GM18502 (cell line): ENCODE measurements around the gene PPFIBP2.

Source experiments
- ATAC-seq: cut with Tn5 transposase; IDR thresholded peaks from one replicate; pipeline ENCODE4 v1.9.1; 2021; ENCODE audit warnings: mild to moderate bottlenecking; ENCODE audit not compliant: unreplicated experiment, poor library complexity

Gene PPFIBP2

DNA sequence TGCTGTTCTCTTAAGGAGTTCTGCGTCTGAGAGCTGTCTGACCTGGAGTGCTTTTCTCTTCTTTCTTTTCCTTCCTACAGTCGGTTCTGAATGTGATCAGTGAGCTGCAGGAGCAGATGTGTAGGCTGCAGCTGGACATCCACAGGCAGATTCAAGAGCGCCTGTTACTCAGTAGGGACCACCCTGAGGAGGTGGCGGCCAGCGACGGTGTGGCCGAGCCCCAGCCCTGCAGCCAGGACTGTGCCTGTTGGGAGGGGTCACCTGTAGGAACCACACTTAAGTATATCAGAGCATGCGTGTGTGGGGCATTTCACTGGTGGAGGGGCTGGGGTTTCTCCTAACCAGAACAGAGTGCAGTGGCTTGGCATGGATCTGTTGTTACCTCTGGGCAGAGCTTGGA, 103.2 kb downstream of the PPFIBP2 start:
- ATAC-seq = no peak

DNA sequence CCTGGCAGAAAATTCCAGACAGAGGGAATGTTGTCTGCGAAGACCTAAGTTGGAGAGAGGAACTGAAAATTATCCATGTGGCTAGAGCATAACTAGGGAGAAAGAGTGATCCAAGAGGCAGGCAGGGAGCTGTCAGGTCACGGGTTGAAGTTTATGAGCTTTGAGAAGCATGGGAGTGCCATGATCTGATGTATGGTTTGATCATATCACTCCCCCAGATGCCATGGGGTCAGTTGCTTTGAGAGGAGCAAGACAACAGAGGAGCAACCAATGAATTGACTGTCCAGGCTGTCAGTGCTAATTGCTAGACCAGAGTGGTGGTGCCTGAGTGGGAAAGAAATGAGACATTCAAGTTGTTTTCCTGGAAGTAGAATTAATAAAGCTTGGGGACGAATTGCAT, 105.5 kb downstream of the PPFIBP2 start:
- ATAC-seq = no peak

DNA sequence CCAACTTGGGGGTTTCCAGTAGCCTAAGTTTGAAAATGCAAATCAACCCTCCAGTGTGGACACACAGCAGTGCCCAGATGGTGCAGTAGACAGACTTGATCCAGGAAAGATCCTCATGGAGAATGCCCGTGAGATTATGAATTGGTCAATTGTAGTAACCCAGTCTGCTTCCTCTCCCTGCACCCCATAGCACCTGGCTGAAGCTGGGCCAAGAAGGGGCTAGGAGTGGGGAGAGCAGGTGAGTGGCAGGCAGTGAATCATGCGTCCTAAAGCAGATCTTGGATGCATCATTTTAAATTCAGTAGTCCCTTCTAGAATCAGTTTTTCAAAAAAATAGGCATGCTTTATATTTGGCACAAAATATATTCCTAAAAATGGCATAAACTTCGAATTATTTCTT, 107.3 kb downstream of the PPFIBP2 start:
- no peak for ATAC-seq

DNA sequence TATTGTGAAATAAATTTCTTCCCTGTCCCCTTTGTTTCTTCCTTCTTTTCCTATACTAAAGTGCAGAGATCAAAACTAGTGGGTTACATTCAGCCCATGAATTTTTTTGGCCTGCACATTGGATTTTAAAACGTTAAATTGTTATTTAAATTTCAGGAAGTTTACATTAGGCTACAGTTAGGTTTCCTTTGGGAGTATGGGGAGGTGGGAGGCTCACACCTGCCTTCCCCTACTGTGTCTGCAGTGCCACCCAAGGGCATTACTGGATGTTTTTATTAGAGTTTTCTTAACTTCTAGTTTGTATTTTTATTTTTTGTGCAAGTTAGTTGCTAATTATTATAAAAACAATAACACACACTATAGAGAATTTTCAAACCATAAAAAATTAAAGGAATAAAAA, 107.8 kb downstream of the PPFIBP2 start:
- no peak for ATAC-seq

DNA sequence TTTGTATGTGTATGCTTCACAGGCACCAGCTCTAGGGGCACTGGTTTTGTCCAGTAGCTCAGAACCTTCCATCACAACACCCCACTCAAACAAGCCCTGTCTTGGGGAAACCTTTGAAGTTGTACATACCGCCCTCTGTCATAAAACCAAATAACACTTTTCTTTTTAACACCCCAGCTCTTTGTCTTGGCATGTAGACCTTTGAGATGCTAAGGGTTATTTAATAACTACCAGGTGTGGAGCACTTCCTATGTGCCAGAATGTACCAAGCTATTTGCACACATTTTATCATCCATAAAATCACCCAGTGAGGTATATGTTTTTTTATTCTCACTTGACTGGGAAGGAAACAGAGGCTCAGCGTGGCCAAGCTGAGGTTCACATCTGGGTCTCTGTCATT, 108.9 kb downstream of the PPFIBP2 start:
- no peak for ATAC-seq

DNA sequence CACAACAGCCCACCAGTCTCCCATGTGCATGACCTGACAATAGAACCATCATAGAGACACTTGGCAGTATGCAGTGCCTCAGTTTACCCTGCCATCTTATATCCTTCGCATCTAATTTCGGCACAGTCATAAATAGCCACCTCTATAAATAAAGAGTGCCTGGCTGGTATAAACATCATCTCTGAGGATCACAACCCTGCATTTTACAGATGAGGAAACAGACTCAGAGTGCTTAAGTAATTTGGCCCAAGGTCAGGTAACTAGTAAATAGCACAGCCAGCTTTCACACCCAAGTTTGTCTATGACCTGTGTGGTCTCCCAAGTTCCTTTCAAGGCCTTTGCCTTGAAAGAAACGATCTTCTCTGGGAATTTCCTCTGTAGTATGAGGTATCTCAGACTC, 114.9 kb downstream of the PPFIBP2 start:
- no peak for ATAC-seq

DNA sequence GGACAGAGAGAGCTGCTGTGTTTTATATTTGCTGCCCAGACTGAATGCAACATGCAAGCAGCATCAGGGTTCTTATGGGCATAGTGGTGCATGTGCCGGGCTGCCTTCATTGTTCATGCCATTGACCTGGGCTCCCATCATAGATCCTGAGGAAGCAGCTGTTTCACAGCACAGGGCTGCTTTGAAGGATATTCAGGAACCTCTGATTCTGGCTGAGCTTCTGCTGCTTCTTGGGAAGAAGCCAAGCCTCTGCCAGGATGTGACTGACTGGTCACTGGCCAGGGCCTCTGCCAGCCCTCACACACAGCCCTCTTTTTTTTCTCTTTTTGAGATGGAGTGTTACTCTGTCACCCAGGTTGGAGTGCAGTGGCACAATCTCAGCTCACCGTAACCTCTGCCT, 116.2 kb downstream of the PPFIBP2 start:
- no peak for ATAC-seq

DNA sequence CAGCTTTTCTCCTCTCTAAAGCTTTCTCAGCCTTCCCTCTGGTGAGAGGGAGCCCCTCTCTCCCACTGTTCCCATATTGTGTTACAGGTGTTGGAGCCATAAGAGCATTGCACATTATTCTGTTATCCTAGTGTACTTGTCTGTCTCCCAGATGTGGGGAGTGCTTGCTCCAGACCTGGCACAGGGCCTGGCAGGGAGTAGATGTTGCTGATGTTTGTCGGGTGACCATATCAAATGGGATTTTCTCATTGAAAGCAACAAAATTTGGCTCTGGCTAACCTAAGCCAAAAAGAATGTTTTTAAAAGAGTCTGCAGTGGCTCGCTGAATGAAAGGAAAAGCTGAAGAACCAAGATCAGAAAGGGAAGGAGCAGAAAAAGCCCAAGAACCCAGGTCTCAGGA, 118.4 kb downstream of the PPFIBP2 start:
- ATAC-seq = no peak

DNA sequence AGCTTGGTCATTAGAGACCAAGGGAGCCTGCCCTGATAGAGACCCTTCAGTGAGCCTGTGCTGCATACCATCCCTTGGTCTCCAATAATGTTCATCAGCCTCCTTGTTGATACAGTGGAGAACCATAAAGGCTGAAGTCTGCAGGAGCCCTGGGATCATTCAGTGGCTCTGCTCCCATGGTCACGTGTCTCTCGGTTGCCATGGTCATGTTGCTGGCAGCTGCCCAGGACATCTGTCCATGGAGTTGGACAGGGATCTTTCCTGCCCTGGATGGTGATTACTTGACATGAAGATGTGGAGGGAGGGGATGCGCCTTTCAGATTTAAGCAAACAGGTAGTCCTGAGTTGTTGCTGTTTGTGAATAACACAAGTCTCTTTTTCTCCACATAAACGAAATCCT, 121.3 kb downstream of the PPFIBP2 start:
- no peak for ATAC-seq

DNA sequence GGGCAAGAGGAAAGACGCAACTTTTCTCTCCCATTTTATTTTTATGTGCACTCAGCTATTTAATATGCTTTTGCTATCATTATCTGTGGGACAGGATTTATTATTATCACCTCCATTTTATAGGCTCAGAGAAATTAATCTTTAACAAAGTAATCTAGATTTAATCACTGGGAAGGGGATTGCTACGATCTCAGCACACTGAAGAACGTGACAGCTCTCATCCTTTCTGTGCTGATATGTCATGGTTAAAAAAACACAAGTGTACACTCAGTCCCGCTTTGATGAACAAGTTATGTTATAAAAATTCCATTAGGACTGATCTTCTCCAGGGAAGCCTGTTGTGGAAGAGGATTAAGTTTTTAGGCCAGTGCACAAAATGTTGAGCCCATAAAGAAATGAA, 121.9 kb downstream of the PPFIBP2 start:
- ATAC-seq = no peak

DNA sequence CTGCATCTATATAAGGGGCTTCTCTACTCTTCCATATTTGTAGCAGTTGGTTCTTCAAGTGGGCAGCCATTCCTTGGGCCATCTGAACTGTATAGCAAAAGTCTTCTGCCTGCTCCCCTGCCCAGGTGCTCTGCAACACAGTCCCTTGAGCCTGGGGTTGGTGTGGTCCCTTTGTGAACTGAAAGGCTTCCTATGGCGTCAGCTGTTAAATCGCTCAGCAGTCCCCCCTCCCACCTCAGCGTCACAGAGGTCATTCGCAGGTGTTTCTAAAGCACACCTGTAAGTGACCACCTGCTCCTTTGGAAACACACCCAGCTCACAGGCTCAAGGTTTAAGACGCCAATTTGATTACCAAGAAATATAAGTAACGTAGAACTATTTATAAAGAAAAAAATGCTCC, 122.6 kb downstream of the PPFIBP2 start:
- ATAC-seq = no peak

DNA sequence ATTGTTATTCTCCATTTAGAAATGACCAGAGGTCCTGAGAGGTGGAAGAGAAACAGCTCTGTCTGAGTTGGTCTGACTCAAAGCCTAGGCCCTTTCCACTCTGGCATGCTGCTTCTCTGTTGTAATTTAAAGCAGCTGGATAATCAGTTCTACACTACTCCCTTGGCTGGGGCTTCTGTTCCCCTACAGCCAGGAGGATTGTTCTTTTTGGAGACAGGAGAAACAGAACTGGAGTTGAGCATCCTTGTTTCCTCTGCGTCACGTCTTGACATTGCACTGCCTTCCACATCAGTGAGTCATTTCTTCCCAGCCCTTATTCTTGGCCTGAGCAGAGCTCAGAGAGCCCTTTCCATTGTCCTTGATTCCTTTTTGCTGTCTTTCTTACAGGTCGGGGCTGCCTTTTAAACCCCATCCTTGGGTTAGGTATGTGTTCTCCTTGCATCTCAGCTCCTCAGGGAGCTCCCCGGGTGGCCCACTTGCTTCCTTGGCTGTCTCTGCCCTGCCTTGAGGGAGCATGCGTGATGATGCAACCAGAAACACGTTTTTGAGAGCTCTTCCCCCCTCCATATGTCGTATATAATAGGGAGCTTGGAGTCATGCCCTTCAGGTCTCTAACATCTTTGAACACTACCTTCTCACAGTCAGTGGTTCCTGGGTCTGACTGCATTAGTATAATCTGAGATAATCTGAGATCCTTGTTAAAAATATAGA, 123.8 kb downstream of the PPFIBP2 start:
- ATAC-seq = no peak

DNA sequence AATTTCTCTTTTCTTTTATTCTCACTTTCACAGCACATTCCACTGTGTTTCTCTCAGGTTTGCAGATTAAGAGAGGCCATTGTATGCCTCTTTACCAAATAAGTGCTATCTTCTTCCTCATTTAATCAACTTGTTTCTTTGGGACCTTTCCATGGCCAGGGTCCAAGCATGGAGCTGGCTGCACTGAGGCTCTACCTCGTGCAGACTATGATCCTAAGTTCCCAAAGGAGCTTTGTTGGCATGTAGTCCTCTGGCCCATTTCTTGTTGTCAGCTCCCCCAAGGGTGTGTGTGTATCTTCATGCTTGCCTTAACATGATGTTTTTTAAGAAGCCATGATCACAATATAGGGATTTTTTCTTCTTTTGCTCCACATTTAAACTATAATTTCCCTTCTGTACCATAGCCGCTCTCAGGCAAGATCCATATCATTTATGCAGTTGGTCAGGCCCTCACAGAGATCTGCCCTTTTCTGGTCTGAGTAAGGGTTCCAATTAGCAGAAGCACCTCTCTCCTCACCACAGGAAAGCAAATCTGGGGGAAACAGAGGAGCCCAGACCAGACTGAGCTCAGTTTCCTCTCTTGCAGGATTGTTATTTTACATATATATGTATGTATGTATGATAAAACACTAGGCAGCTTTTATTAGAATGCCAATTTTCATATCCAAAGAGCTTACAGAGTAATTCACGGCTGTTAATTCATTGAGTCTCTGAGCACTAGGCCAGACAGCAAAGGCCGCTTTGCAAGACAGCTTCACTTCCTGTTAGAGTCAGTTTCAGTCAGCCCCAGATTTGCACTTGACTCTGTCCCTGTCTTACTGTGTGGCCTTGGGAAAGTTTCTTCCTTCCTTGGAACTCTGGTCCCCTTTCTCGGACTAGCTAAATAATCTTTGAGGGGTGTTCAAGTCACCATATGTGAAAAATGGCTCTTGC, 125.2 kb downstream of the PPFIBP2 start:
- ATAC-seq = peak; percentile 81

DNA sequence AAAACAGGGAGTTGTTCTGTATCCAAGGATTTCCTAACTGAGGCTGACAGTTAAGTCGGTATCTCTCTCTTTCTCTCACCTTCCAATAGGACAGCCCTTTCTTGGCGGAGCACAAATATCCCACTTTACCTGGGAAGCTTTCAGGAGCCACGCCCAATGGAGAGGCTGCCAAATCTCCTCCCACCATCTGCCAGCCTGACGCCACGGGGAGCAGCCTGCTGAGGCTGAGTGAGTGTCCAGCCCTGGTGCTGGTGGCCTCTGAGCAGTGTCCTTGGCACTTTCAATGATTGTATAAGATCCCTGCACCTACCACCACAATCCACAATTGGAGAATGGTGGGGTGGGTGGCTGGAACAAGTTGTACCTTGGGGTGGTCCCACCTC, 125.8 kb downstream of the PPFIBP2 start:
- no peak for ATAC-seq

DNA sequence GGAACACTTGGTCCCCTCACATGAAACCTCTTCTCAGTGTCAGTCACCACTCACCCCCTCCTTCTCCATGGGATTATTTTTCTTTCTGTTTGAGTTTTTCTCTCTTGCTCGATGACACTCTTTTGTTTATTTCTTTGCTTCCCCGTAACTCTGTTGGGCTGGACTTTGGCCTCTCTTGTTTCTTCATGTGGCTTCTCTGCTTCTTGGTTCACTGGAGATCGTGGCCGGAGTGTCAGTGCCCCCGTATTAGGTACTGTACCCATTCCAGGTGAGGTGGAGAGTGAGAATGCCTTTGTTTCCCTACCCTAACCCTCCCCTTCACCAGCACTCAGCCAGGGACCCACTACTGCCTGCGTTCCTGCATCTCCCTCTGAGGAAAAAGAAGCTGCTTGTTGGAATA, 127.0 kb downstream of the PPFIBP2 start:
- ATAC-seq = no peak

DNA sequence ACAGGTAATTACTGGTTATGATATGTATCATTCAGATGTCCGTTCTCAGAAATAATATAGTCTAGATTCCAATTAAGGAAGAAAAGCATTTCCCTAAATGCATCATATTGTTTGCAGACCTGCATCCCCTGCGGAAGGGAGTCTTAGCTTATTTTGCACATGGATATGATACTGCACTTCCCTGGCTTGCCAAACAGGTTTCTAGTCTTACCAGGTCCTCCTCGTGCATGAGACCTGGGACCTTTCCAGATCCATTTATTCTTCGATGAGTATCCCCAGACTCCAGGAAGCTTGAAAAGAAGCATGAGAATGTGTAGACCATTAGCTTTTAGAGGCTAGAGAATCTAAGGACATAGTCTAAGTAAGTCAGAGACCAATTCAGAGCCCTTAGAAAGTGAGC, 128.9 kb downstream of the PPFIBP2 start:
- no peak for ATAC-seq

DNA sequence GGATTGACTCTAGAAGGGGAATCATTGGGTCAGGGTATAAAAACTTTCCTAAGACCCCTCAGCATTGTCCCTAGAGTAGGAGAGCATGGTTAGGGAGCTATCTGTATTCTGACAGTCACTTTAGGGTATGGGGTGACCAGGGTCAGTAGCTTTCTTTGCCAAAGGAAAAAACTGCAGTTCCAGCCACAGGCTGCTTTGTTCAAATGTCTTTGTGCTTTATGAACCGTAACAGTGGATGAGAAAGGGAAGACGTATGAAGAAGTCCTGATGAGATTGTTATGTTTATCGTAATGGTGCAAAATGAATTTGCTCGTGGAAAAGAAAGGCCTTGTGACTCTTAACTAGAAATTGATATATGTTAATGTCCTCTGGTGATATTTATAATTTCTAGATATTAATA, 129.5 kb downstream of the PPFIBP2 start:
- no peak for ATAC-seq

DNA sequence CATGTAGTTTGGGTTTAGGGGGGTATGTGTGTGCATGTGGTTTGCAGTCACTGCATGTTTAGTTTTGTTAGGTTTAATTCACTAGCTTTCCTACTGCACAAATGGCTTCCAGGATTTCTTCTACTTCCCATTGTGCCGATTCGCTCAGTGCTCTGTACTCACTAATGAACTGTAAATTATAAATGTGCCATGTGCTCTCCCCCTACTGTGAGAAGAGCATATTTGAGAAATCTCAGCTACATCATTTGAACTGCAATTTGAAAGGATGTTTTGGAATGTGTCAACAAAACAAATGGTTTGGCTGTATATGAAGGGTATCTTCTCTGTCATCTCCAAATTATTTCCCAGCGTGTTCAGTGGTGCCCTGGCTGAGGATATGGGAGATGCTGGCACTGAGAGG, 131.4 kb downstream of the PPFIBP2 start:
- no peak for ATAC-seq

DNA sequence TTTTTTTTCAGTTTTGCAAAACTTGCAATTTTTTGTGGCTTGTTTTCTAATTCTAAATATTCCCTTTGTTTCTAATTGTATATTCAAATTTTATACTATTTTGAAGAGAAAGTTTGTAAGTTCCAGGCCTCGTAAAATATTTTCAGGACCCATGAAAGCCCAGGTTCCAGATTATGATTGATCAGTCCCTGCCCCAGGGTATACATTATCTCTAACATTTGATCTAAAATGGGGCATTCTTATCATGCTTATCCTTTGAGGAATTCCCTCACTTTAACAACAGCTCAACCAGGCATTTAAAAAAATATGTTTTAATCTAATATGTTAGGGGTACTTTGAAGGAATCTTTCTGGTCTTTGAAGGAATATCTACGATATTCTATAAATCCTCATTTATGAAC, 133.1 kb downstream of the PPFIBP2 start:
- no peak for ATAC-seq

DNA sequence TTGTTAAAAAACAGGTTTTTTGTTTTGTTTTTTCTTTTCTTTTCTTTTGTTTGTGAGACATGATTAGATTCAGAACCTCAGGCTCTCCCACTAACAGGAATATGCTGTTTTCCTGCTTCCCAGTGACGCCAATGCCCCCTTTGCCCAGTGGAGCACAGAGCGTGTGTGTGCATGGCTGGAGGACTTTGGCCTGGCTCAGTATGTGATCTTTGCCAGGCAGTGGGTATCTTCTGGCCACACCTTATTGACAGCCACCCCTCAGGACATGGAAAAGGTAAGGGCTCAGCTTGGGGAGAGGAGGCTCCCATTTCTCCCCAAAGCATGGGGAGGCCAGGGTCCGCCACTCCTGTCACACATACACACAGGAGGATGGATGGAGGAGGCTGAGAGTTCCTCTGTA, 134.5 kb downstream of the PPFIBP2 start:
- no peak for ATAC-seq

DNA sequence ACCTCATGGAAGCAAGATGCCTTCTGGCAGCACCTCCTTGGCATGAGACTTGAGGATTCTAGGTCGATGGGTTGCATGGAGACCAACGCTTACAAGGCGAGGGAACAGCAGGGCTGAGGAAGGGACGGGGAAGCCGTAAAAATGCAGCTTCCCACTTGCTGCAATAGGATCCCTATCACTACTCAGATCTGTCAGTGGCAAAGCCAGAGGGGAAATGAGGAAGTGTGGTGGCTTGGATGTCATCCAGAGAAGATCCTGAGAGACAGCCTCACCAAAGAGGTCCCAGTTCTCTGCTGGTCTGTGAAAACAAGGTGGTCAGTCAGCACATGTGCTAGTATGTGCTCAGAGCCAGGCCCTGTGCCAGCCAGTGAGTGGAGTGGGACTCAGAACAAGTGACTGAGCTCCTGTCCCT, 137.3 kb downstream of the PPFIBP2 start:
- ATAC-seq = no peak

DNA sequence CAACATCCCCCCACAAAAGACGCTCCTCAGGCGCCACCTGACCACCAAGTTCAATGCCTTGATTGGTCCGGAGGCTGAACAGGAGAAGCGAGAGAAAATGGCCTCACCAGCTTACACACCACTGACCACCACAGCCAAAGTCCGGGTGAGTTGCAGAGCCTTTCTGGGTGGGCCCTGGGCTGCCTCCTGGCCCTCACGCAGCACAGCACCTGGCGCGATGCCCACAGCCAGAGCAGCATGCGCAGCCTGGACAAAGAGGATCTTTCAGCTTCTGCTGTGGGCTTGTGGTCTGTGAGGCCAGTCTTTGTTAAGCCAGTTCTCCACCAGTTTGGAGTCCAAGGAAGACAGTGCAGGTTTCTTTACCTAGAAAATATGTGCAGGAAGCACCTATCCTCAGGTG, 137.9 kb downstream of the PPFIBP2 start:
- no peak for ATAC-seq
